Gastrocnemius medialis (tissue), 4 donors: ENCODE measurements around the gene CAMTA1.

ENCODE experiments used
- CTCF ChIP-seq, 5 experiments: fragments of 450-650 bp in 3 of 5; fragments of 200-600 bp in 2 of 5; sonication (generic) in 2 of 5; IDR thresholded peaks in 4 of 5; conservative IDR thresholded peaks in 1 of 5; 1 replicate in 4 of 5; 2 replicates in 1 of 5; pipeline ENCODE4 v1.5.1; 2016 to 2019; ENCODE audit warnings: antibody characterized with exemption in 5 of 5, mild to moderate bottlenecking in 3 of 5, moderate library complexity in 3 of 5
- POLR2A ChIP-seq, 2 donors: fragments of 450-650 bp; IDR thresholded peaks; one replicate each; pipeline ENCODE4 v1.6.1; 2017; ENCODE audit warnings: antibody characterized with exemption in 2 of 2, mild to moderate bottlenecking in 2 of 2, moderate library complexity in 2 of 2

DNA sequence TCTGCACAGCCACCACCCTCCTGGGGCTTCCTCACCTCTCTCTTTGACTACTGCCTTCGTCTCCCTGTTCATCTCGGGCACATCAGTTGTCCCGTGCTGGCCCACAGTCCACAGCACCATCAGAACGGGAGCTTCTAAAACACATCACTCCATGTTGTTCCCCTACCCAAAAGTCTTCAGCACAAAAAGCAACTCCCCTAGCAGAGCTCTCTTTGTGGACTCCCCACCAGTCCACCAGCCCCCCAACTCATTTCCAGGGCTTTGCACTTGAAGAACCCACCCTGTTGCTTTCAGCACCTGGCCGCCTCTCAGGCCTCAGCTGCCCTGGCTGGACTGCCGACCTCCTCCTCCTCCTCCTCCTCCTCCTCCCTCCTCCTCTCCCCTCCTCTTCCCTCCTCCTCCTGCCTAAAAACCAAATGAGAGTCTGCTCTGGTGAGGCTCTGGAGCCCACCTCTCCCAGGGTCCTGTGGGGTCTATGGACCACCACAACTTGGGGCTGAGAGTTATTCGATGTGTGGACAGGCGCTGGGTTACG, 734.7 kb downstream of the CAMTA1 start:
- no peak for TF ChIP-seq CTCF (IDR thresholded peaks at IDR 0.05 in 4 of 5, conservative IDR thresholded peaks at IDR 0.05 in 1 of 5)
- no peak for TF ChIP-seq POLR2A (IDR thresholded peaks at IDR 0.05)
